MCF 10A (cell line): ENCODE data around the gene EPB42. TPM values are rescaled to one million over a fixed set of nuclear protein-coding genes. Genes with fewer than 3 reads are reported as not detected.
"Not testable (repeated sequence)": the region's sequence is repeated elsewhere in the genome, so short reads cannot be mapped to it uniquely, and the experiment has no call there.

Experiments used
- BruUV-seq: library from RNA; stranded (reverse); fragments of 400-500 nt; replicated peaks from 2 replicates; lab custom pipeline; 2021; lab: Mats Ljungman, UMichigan
- CTCF ChIA-PET: fragments of 300-600 bp; sonication (Branson Sonifier 250); formaldehyde crosslinking; extraction: SDS; loops from one replicate; lab custom pipeline; 2021; ENCODE audit warnings: antibody characterized with exemption, inconsistent platforms; lab: Yijun Ruan, JAX
- POLR2A ChIA-PET: fragments of 300-600, 350-650 bp; sonication (Branson Sonifier 250); formaldehyde crosslinking; extraction: SDS; loops from one replicate; lab custom pipeline; 2020; ENCODE audit warnings: antibody characterized with exemption, inconsistent platforms; lab: Yijun Ruan, JAX
- DNase-seq: peaks from one replicate; pipeline ENCODE4 v3.0.0-alpha.2; 2018; ENCODE audit not compliant: unreplicated experiment
- H3K27ac Mint-ChIP-seq: one replicate; pipeline ENCODE4 v1.8.0; 2022; ENCODE audit warnings: mild to moderate bottlenecking, low read depth, mixed read lengths; ENCODE audit not compliant: unreplicated experiment
- H3K27me3 Mint-ChIP-seq: one replicate; pipeline ENCODE4 v1.8.0; 2022; ENCODE audit warnings: mixed read lengths; ENCODE audit not compliant: insufficient read depth, unreplicated experiment
- H3K36me3 Mint-ChIP-seq: one replicate; pipeline ENCODE4 v1.8.0; 2022; ENCODE audit warnings: mild to moderate bottlenecking, moderate library complexity, mixed read lengths; ENCODE audit not compliant: insufficient read depth, unreplicated experiment
- H3K4me1 Mint-ChIP-seq: one replicate; pipeline ENCODE4 v1.8.0; 2022; ENCODE audit warnings: mixed read lengths; ENCODE audit not compliant: insufficient read depth, unreplicated experiment
- H3K4me3 Mint-ChIP-seq: one replicate; pipeline ENCODE4 v1.8.0; 2022; ENCODE audit warnings: mild to moderate bottlenecking, moderate library complexity, mixed read lengths; ENCODE audit not compliant: unreplicated experiment
- H3K9me3 Mint-ChIP-seq: one replicate; pipeline ENCODE4 v1.8.0; 2022; ENCODE audit warnings: mixed read lengths; ENCODE audit not compliant: unreplicated experiment
- intact Hi-C: fragments of 100-400 bp; cut with micrococcal nuclease; formaldehyde crosslinking; loops from 2 replicates; pipeline ENCODE4 v1.14.1; 2022
- total RNA-seq: library from RNA; stranded (reverse); gene quantifications from 2 replicates; pipeline ENCODE4 v1.2.3, GENCODE V29; 2022
- TF ChIP-seq, protein P1 (sequence below): fragments of 200-600 bp; IDR thresholded peaks from one replicate; pipeline ENCODE4 v1.8.0; 2022; ENCODE audit warnings: antibody characterized with exemption, mild to moderate bottlenecking; ENCODE audit not compliant: unreplicated experiment

The EPB42 gene
- total RNA-seq, 1 experiment from 2014 or later: not detected

DNA sequence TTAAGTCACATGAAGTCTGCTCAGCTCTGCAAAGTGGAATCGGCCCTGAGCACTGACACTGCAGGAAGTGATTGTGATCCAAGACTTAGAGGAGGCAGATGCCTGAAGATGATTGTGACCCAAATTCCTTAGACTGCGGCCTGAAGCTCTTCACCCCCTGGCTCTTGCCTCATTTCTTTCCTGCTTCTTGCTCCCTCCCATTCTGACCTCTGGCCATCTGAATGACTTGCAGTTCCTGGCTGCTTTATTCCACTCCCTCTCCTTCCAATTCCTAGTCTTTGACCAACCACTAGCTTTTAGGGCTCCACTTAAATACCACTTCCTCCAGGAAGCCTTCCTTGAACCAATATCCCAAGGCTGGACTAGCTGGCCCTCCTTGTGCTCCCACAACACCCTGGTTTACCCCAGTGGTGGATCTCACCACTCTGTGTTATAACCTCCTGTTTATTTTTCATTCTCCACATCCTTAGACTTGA is 9.9 kb upstream of the EPB42 start:
- no TSS peak for BruUV-seq
- ChIA-PET CTCF (interaction anchor here (0.6 to 4.1 kb wide), 3 partner anchors 12 to 55 kb away, joined by 3 to 67 read pairs (median 3); no protein-coding TSS in a partner anchor), POLR2A (interaction anchor here (1.0 to 1.1 kb wide), 2 partner anchors 23 to 308 kb away, joined by 3 read pairs; no protein-coding TSS in a partner anchor)
- Mint-ChIP-seq H3K4me3 (no peak overlapping the region), H3K27ac (no peak overlapping the region), H3K9me3 (no peaks in the 10 kb centered on the region), H3K27me3 (peaks cover 3% of the 10 kb centered on the region), H3K4me1 (no peaks in the 10 kb centered on the region), H3K36me3 (no peaks in the 10 kb centered on the region)
- intact Hi-C loops: no loop called here
- TF ChIP-seq, protein P1, sequence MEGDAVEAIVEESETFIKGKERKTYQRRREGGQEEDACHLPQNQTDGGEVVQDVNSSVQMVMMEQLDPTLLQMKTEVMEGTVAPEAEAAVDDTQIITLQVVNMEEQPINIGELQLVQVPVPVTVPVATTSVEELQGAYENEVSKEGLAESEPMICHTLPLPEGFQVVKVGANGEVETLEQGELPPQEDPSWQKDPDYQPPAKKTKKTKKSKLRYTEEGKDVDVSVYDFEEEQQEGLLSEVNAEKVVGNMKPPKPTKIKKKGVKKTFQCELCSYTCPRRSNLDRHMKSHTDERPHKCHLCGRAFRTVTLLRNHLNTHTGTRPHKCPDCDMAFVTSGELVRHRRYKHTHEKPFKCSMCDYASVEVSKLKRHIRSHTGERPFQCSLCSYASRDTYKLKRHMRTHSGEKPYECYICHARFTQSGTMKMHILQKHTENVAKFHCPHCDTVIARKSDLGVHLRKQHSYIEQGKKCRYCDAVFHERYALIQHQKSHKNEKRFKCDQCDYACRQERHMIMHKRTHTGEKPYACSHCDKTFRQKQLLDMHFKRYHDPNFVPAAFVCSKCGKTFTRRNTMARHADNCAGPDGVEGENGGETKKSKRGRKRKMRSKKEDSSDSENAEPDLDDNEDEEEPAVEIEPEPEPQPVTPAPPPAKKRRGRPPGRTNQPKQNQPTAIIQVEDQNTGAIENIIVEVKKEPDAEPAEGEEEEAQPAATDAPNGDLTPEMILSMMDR: no peak
- DNase-seq: no peak

DNA sequence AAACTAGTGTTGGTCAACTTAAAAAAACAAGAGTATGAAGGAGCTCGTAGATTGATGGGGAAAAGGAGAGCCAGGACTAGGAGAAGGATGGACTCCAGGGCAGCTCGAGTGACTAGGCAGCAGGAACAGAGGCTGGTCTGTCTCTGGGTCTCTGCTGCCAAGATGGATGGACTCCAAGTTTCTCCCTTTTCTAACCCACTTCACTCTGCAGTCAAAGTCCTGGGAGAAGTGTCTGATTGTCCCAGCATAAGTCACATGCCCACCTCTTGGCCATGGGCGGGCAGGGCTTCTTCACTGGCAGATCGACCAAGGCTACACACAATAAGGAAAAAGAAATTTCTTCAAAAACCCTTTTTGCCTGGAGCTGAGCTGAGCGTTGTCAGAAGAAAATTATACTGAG is 9.2 kb upstream of the EPB42 start:
- Mint-ChIP-seq H3K4me1 (no peaks in the 10 kb centered on the region), H3K27ac (no peak overlapping the region), H3K36me3 (no peaks in the 10 kb centered on the region), H3K4me3 (no peak overlapping the region), H3K27me3 (no peaks in the 10 kb centered on the region), H3K9me3 (no peaks in the 10 kb centered on the region)
- intact Hi-C loops: no loop called here
- POLR2A ChIA-PET: interaction anchor here (1.0 kb wide), 1 partner anchor 307 kb away, joined by 3 read pairs; no protein-coding TSS in a partner anchor
- BruUV-seq: no TSS peak
- no peak for DNase-seq
- CTCF ChIA-PET: interaction anchor here (0.5 to 4.1 kb wide), 4 partner anchors 26 to 177 kb away, joined by 3 to 67 read pairs (median 3); no protein-coding TSS in a partner anchor
- TF ChIP-seq, protein P1: no peak

DNA sequence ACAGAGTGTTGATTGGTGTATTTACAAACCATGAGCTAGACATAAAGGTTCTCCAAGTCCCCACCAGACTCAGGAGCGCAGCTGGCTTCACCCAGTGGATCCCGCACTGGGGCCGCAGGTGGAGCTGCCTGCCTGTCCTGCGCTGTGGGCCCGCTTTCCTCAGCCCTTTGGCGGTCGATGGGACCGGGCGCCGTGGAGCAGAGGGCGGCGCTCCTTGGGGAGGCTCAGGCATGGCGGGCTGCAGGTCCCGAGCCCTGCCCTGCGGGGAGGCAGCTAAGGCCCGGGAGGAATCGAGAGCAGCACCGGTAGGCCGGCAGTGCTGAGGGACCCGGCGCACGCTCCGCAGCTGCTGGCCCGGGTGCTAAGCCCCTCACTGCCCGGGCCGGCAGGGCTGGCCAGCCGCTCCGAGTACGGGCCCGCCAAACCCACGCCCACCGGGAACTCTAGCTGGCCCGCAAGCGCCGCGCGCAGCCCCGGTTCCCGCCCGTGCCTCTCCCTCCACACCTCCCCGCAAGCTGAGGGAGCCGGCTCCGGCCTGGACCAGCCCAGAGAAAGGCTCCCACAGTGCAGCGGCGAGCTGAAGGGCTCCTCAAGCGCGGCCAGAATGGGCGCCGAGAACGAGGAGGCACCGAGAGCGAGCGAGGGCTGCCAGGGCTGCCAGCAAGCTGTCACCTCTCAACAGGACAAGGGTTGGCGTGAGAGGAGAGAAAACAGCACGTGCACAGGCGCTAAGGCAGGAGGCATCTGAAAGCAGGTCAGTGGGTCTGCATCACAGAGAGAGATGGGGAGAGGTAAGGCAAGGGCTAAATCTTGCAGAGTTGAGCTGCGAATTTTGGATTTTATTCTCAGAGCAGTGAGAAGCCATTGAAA is 5.9 kb upstream of the EPB42 start:
- TF ChIP-seq, protein P1: no peak
- BruUV-seq: no TSS peak
- intact Hi-C loops: no loop called here

DNA sequence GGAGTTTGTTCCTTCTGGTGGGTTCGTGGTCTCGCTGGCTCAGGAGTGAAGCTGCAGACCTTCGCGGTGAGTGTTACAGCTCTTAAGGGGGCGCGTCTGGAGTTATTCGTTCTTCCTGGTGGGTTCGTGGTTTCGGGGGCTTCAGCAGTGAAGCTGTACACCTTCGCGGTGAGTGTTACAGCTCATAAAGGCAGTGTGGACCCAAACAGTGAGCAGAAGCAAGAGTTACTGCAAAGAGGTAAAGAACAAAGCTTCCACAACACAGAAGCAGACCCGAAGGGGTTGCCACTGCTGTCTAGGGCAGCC is 5.1 kb upstream of the EPB42 start:
- not testable (repeated sequence) for H3K4me3 Mint-ChIP-seq, DNase-seq, H3K27ac Mint-ChIP-seq, H3K9me3 Mint-ChIP-seq, BruUV-seq, H3K27me3 Mint-ChIP-seq, H3K36me3 Mint-ChIP-seq, H3K4me1 Mint-ChIP-seq
- intact Hi-C loops: loop anchor here (1.0 kb wide), 2 partner anchors 42 to 59 kb away; no protein-coding TSS in a partner anchor
- CTCF ChIA-PET: interaction anchor here (0.6 to 3.5 kb wide), 42 partner anchors 10 to 1174 kb away, joined by 3 to 222 read pairs (median 6); partner anchors contain the start of genes CCNDBP1, TGM5 and TGM7
- POLR2A ChIA-PET: interaction anchor here (0.7 to 3.2 kb wide), 10 partner anchors 13 to 62 kb away, joined by 3 to 32 read pairs (median 4); partner anchors contain the start of gene TGM5

More for the DNA sequence above, 5.9 kb upstream of the EPB42 start:
- Mint-ChIP-seq H3K36me3 (no peaks in the 10 kb centered on the region), H3K27ac (no peak overlapping the region), H3K9me3 (no peaks in the 10 kb centered on the region), H3K27me3 (no peaks in the 10 kb centered on the region), H3K4me1 (no peaks in the 10 kb centered on the region), H3K4me3 (no peak overlapping the region)
- ChIA-PET POLR2A (interaction anchor here (1.1 to 3.2 kb wide), 4 partner anchors 12 to 59 kb away, joined by 4 to 32 read pairs (median 8); partner anchors contain the start of gene TGM5), CTCF (interaction anchor here (0.6 to 3.5 kb wide), 28 partner anchors 9 to 99 kb away, joined by 3 to 222 read pairs (median 6); partner anchors contain the start of genes CCNDBP1 and TGM5)
- DNase-seq: no peak
